Glutamatergic neuron (in vitro differentiated cells): Measurements from ENCODE around the gene ITPKB. TPM values are rescaled to one million over a fixed set of nuclear protein-coding genes. Genes with fewer than 3 reads are reported as not detected.

ENCODE experiments used
- DNase-seq: peaks from one replicate; pipeline ENCODE4 v3.0.0; 2022
- H3K27ac Mint-ChIP-seq: one replicate; pipeline ENCODE4 v1.8.0; 2020; ENCODE audit warnings: mild to moderate bottlenecking, mixed read lengths, inconsistent platforms; ENCODE audit not compliant: unreplicated experiment
- H3K27me3 Mint-ChIP-seq: one replicate; pipeline ENCODE4 v1.8.0; 2020; ENCODE audit warnings: mild to moderate bottlenecking, moderate library complexity, mixed read lengths, inconsistent platforms; ENCODE audit not compliant: unreplicated experiment
- H3K36me3 Mint-ChIP-seq: one replicate; pipeline ENCODE4 v1.8.0; 2020; ENCODE audit warnings: mild to moderate bottlenecking, mixed read lengths, inconsistent platforms; ENCODE audit not compliant: unreplicated experiment
- H3K4me1 Mint-ChIP-seq: one replicate; pipeline ENCODE4 v1.8.0; 2020; ENCODE audit warnings: mild to moderate bottlenecking, low read depth, mixed read lengths, inconsistent platforms; ENCODE audit not compliant: unreplicated experiment
- H3K4me3 Mint-ChIP-seq: one replicate; pipeline ENCODE4 v1.8.0; 2020; ENCODE audit warnings: mild to moderate bottlenecking, mixed read lengths, inconsistent platforms; ENCODE audit not compliant: unreplicated experiment
- H3K9me3 Mint-ChIP-seq: one replicate; pipeline ENCODE4 v1.8.0; 2020; ENCODE audit warnings: mild to moderate bottlenecking, moderate library complexity, mixed read lengths, inconsistent platforms; ENCODE audit not compliant: unreplicated experiment
- CTCF ChIP-seq: fragments of 200-600 bp; sonication (generic); IDR thresholded peaks from one replicate; pipeline ENCODE4 v1.5.0; 2021; ENCODE audit not compliant: partially characterized antibody, unreplicated experiment
- total RNA-seq: library from RNA; stranded (reverse); fragmentation: NEBNext Ultra II Directional; extraction: Animal tissue kit (Norgen Biotek cat#: 25700); gene quantifications from one replicate; pipeline ENCODE4 v1.2.1, GENCODE V29; 2021; ENCODE audit not compliant: unreplicated experiment

Gene ITPKB
- total RNA-seq, 1 donor from 2014 or later = 0.34 TPM

GRCh38 chr1:226606311-226607267, 132.5 kb downstream of the ITPKB start:
- no peak for DNase-seq
- Mint-ChIP-seq H3K36me3 (no peaks in the 10 kb centered on the region), H3K9me3 (peaks cover 4% of the 10 kb centered on the region), H3K4me1 (peaks cover 21% of the 10 kb centered on the region), H3K27me3 (peaks cover 9% of the 10 kb centered on the region), H3K27ac (no peak overlapping the region), H3K4me3 (no peak overlapping the region)
- no peak for TF ChIP-seq CTCF

- no peak for DNase-seq
- no peak overlapping the region for H3K27ac Mint-ChIP-seq
- H3K36me3 Mint-ChIP-seq = no peaks in the 10 kb centered on the region
- peaks cover 4% of the 10 kb centered on the region for H3K9me3 Mint-ChIP-seq
- peaks cover 19% of the 10 kb centered on the region for H3K4me1 Mint-ChIP-seq
- TF ChIP-seq CTCF = no peak
- peaks cover 9% of the 10 kb centered on the region for H3K27me3 Mint-ChIP-seq
- no peak overlapping the region for H3K4me3 Mint-ChIP-seq
Measured at GRCh38 chr1:226605318-226605950, 133.6 kb downstream of the ITPKB start.

GRCh38 chr1:226604560-226605317, 134.3 kb downstream of the ITPKB start:
- H3K36me3 Mint-ChIP-seq = no peaks in the 10 kb centered on the region
- no peak for TF ChIP-seq CTCF

DNA sequence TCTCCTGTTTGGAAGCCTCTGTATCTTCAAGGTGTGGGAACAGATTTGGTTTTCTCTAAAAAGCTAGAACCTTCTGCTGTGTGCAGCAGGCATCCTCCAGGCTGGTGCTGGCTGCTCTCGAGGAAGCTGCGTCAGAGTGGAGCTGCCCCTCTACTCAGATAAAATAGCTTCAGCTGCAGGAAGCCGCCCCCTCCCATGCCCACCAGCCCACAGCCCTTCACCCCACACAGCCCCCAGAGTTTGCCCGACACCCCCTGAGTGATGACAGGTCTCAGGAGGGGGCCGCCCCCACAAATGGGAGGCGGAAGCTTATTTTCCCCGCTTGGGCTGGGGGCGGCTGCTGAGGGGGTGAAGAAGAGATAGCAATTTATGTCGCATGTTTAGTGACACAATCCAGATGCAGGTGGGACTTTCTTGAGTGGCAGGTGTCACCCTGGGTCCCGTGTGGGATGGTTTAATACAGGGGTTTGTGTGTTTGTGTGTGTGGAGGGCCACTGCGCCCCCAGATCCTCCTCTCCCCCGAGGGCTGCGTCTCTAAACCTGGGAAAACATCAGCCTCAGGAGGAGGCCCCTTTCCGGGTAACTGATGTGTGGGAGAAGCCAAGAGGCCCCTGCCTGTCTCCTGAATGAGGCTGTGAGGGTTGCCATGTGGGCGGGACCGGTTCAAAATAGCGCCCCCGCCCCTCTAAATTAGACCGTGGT, 135.1 kb downstream of the ITPKB start:
- Mint-ChIP-seq H3K9me3 (peaks cover 4% of the 10 kb centered on the region), H3K27ac (no peak overlapping the region), H3K36me3 (no peaks in the 10 kb centered on the region), H3K4me3 (no peak overlapping the region), H3K27me3 (peaks cover 9% of the 10 kb centered on the region), H3K4me1 (peaks cover 5% of the 10 kb centered on the region)
- no peak for DNase-seq
- TF ChIP-seq CTCF = no peak

More at GRCh38 chr1:226604560-226605317, 134.3 kb downstream of the ITPKB start:
- Mint-ChIP-seq H3K27me3 (peaks cover 9% of the 10 kb centered on the region), H3K27ac (no peak overlapping the region), H3K4me1 (peaks cover 12% of the 10 kb centered on the region), H3K9me3 (peaks cover 4% of the 10 kb centered on the region), H3K4me3 (no peak overlapping the region)
- no peak for DNase-seq
